SU-DHL-6 (cell line): ENCODE data around the gene MAP2K5.

Experiments
- H2AFZ ChIP-seq: fragments of 200-600 bp; sonication (generic); 2 replicates; pipeline ENCODE4 v1.6.1; 2014; ENCODE audit warnings: low read depth, mild to moderate bottlenecking, moderate library complexity, mixed read lengths, antibody characterized with exemption, low read length; ENCODE audit not compliant: severe bottlenecking
- H3F3A ChIP-seq: fragments of 200-600 bp; shearing (Covaris generic); 2 replicates; pipeline ENCODE4 v1.6.0; 2016; ENCODE audit warnings: antibody characterized with exemption, mild to moderate bottlenecking; ENCODE audit not compliant: insufficient read depth
- H3K27ac ChIP-seq: fragments of 200-600 bp; sonication (generic); 2 replicates; pipeline ENCODE4 v1.5.1; 2016; ENCODE audit warnings: low read depth, mild to moderate bottlenecking, low read length, moderate library complexity, mixed read lengths
- H3K27me3 ChIP-seq: fragments of 200-600 bp; sonication (generic), shearing (Covaris generic); 2 replicates; pipeline ENCODE4 v1.6.0; 2014; ENCODE audit warnings: mild to moderate bottlenecking, low read length
- H3K36me3 ChIP-seq: fragments of 200-600 bp; sonication (generic); 2 replicates; pipeline ENCODE4 v1.6.1; 2014; ENCODE audit warnings: mild to moderate bottlenecking, low read length, mixed read lengths
- H3K4me2 ChIP-seq: fragments of 300-600, 200-600 bp; shearing (Covaris generic), sonication (generic); 2 replicates; pipeline ENCODE4 v1.6.0; 2014; ENCODE audit warnings: low read length, low read depth, mild to moderate bottlenecking; ENCODE audit not compliant: poor library complexity, severe bottlenecking
- H3K4me3 ChIP-seq: fragments of 200-600 bp; sonication (generic); 2 replicates; pipeline ENCODE4 v1.5.1; 2014; ENCODE audit warnings: antibody characterized with exemption, low read length, mild to moderate bottlenecking, mixed read lengths; ENCODE audit not compliant: insufficient read depth, poor library complexity, severe bottlenecking
- H3K79me2 ChIP-seq: fragments of 200-600 bp; sonication (generic); 2 replicates; pipeline ENCODE4 v1.6.1; 2014; ENCODE audit warnings: mild to moderate bottlenecking, low read length, moderate library complexity; ENCODE audit not compliant: insufficient read depth
- H3K9ac ChIP-seq: fragments of 200-600 bp; sonication (generic); 2 replicates; pipeline ENCODE4 v1.7.0; 2014; ENCODE audit warnings: mild to moderate bottlenecking, low read length
- H3K9me2 ChIP-seq: fragments of 200-600 bp; sonication (generic); replicated peaks from 2 replicates; pipeline ENCODE4 v1.6.1; 2014; ENCODE audit warnings: low read length; ENCODE audit not compliant: insufficient read depth
- H3K9me3 ChIP-seq: fragments of 200-600 bp; sonication (generic); 2 replicates; pipeline ENCODE4 v1.6.1; 2014; ENCODE audit warnings: low read length, mixed read lengths; ENCODE audit not compliant: insufficient read depth
- H4K20me1 ChIP-seq: fragments of 200-600 bp; sonication (generic); 2 replicates; pipeline ENCODE4 v1.6.1; 2014; ENCODE audit warnings: low read depth, mild to moderate bottlenecking, antibody characterized with exemption, low read length, moderate library complexity, mixed read lengths
- CTCF ChIP-seq: fragments of 200-600 bp; sonication (generic); IDR thresholded peaks from one replicate; pipeline ENCODE4 v1.5.1; 2017; ENCODE audit warnings: antibody characterized with exemption, mild to moderate bottlenecking, low read length, moderate library complexity; ENCODE audit not compliant: insufficient read depth, poor library complexity, severe bottlenecking
- EZH2phosphoT487 ChIP-seq: fragments of 200-600 bp; sonication (generic), shearing (Covaris generic); conservative IDR thresholded peaks from 2 replicates; pipeline ENCODE4 v1.6.1; 2018; ENCODE audit warnings: mild to moderate bottlenecking, antibody characterized with exemption, low read length, moderate library complexity, mixed read lengths

The MAP2K5 gene

GRCh38 chr15:67571648-67572415, 29.3 kb downstream of the MAP2K5 start:
- H3K4me2 ChIP-seq, result no peak overlapping the region
- H3K79me2 ChIP-seq, result no peaks in the 10 kb centered on the region
- TF ChIP-seq CTCF (no peak), EZH2phosphoT487 (no peak)

DNA sequence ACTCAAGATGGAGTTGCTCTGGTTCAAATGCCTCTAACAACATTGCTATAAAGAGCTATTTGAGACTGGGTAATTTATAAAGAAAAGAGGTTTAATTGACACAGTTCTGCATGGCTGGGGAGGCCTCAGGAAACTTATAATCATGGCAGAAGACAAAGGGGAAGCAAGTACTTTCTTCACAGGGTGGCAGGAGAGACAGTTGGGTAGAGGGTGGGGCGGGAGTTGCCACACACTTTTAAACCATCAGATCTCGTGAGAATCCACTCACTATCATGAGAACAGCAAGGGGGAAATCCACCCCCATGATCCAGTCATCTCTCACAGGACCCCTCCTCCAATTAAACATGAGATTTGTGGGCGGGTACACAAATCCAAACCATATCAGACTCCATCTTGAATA, 30.7 kb downstream of the MAP2K5 start:
- no peaks in the 10 kb centered on the region for H3K36me3 ChIP-seq
- H4K20me1 ChIP-seq, result no peaks in the 10 kb centered on the region
- no peak overlapping the region for H3K27ac ChIP-seq
- no peaks in the 10 kb centered on the region for H3K9me2 ChIP-seq
- no peak overlapping the region for H3K4me3 ChIP-seq
- H3K27me3 ChIP-seq, result no peaks in the 10 kb centered on the region
- no peak overlapping the region for H3K9ac ChIP-seq
- no peak overlapping the region for H3K4me2 ChIP-seq
- no peak overlapping the region for H2AFZ ChIP-seq
- no peaks in the 10 kb centered on the region for H3K79me2 ChIP-seq
- TF ChIP-seq CTCF, result no peak
- TF ChIP-seq EZH2phosphoT487, result no peak
- H3F3A ChIP-seq, result no peaks in the 10 kb centered on the region
- no peaks in the 10 kb centered on the region for H3K9me3 ChIP-seq

More at GRCh38 chr15:67571648-67572415, 29.3 kb downstream of the MAP2K5 start:
- Histone ChIP-seq H2AFZ (no peak overlapping the region), H4K20me1 (no peaks in the 10 kb centered on the region), H3K4me3 (no peak overlapping the region), H3K36me3 (no peaks in the 10 kb centered on the region), H3K9ac (no peak overlapping the region), H3K9me2 (no peaks in the 10 kb centered on the region), H3K9me3 (no peaks in the 10 kb centered on the region), H3K27ac (no peak overlapping the region), H3K27me3 (no peaks in the 10 kb centered on the region), H3F3A (no peaks in the 10 kb centered on the region)

GRCh38 chr15:67575039-67575502, 32.6 kb downstream of the MAP2K5 start:
- Histone ChIP-seq H3F3A (no peaks in the 10 kb centered on the region), H3K9me2 (no peaks in the 10 kb centered on the region), H3K4me2 (no peak overlapping the region), H2AFZ (no peak overlapping the region), H3K27me3 (no peaks in the 10 kb centered on the region), H3K27ac (no peak overlapping the region), H3K9ac (no peak overlapping the region), H3K79me2 (no peaks in the 10 kb centered on the region), H3K4me3 (no peak overlapping the region), H3K36me3 (no peaks in the 10 kb centered on the region), H3K9me3 (no peaks in the 10 kb centered on the region), H4K20me1 (no peaks in the 10 kb centered on the region)
- TF ChIP-seq EZH2phosphoT487 (no peak), CTCF (no peak)
